PC-3 (cell line): ENCODE results near the gene TMEM163. TPM values are rescaled to one million over a fixed set of nuclear protein-coding genes. Genes with fewer than 3 reads are reported as not detected.

ENCODE experiments used
- ATAC-seq: fragments of 200-7000 bp; cut with Tn5 transposase; 2 replicates; pipeline ENCODE4 v1.9.1; 2020; ENCODE audit warnings: mild to moderate bottlenecking, moderate library complexity
- BruUV-seq: library from RNA; stranded (reverse); fragments of 400-500 nt; replicated peaks from 2 replicates; lab custom pipeline; 2021; lab: Mats Ljungman, UMichigan
- CTCF ChIA-PET: fragments of 300-600 bp; sonication (Branson Sonifier 250); formaldehyde crosslinking; loops from one replicate; lab custom pipeline; 2022; ENCODE audit warnings: antibody characterized with exemption; lab: Charles Lee
- POLR2A ChIA-PET: fragments of 300-600 bp; sonication (Branson Sonifier 250); formaldehyde crosslinking; loops from one replicate; lab custom pipeline; 2022; ENCODE audit warnings: antibody characterized with exemption; ENCODE audit not compliant: unreplicated experiment; lab: Charles Lee
- DNase-seq: peaks from one replicate; pipeline ENCODE4 v3.0.0-alpha.2; 2015
- H2AFZ ChIP-seq: fragments of 300-600 bp; sonication (generic); 2 replicates; pipeline ENCODE4 v1.6.0; 2016; ENCODE audit warnings: antibody characterized with exemption, low read length
- H3F3A ChIP-seq: fragments of 300-600 bp; sonication (generic); one replicate; pipeline ENCODE4 v1.6.0; 2017; ENCODE audit warnings: antibody characterized with exemption, low read length, control low read depth, mild to moderate bottlenecking; ENCODE audit not compliant: unreplicated experiment
- H3K27ac ChIP-seq: fragments of 300-600 bp; sonication (generic); 2 replicates; pipeline ENCODE4 v1.5.1; 2016; ENCODE audit warnings: mild to moderate bottlenecking, low read length
- H3K27me3 ChIP-seq: fragments of 300-600 bp; sonication (generic); 2 replicates; pipeline ENCODE4 v1.6.1; 2016; ENCODE audit warnings: low read length, mixed read lengths
- H3K36me3 ChIP-seq: fragments of 300-600 bp; sonication (generic); 2 replicates; pipeline ENCODE4 v1.6.1; 2016; ENCODE audit warnings: low read depth, mixed run types, low read length, mixed read lengths
- H3K4me1 ChIP-seq: fragments of 300-600 bp; sonication (generic); 2 replicates; pipeline ENCODE4 v1.5.1; 2016; ENCODE audit warnings: low read length; ENCODE audit not compliant: insufficient read depth
- H3K4me2 ChIP-seq: fragments of 300-600 bp; sonication (generic); 2 replicates; pipeline ENCODE4 v1.6.0; 2016; ENCODE audit warnings: low read length
- H3K4me3 ChIP-seq: fragments of 300-600 bp; sonication (generic); 2 replicates; pipeline ENCODE4 v1.5.1; 2016; ENCODE audit warnings: mild to moderate bottlenecking, low read length, mixed read lengths
- H3K79me2 ChIP-seq: fragments of 300-600 bp; sonication (generic); 2 replicates; pipeline ENCODE4 v1.6.1; 2017; ENCODE audit warnings: low read length, mixed read lengths
- H3K9ac ChIP-seq: fragments of 300-600 bp; sonication (generic); 2 replicates; pipeline ENCODE4 v1.6.0; 2016; ENCODE audit warnings: mild to moderate bottlenecking, low read length
- H3K9me2 ChIP-seq: fragments of 300-600 bp; sonication (generic); replicated peaks from 2 replicates; pipeline ENCODE4 v1.6.1; 2016; ENCODE audit warnings: mixed run types, low read length, mixed read lengths
- H3K9me3 ChIP-seq: fragments of 300-600 bp; sonication (generic); 2 replicates; pipeline ENCODE4 v1.6.1; 2016; ENCODE audit warnings: low read length, mixed read lengths
- H4K20me1 ChIP-seq: fragments of 300-600 bp; sonication (generic); 2 replicates; pipeline ENCODE4 v1.6.1; 2016; ENCODE audit warnings: low read length, mixed read lengths
- CTCF ChIP-seq: fragments of 300-600 bp; sonication (generic); conservative IDR thresholded peaks from 2 replicates; pipeline ENCODE4 v1.5.1; 2017; ENCODE audit warnings: antibody characterized with exemption, low read depth, mild to moderate bottlenecking, low read length
- EZH2 ChIP-seq: fragments of 300-600 bp; sonication (generic); IDR thresholded peaks from one replicate; pipeline ENCODE4 v1.6.1; 2017; ENCODE audit warnings: antibody characterized with exemption, mild to moderate bottlenecking, low read length; ENCODE audit not compliant: unreplicated experiment
- EZH2phosphoT487 ChIP-seq: fragments of 300-600 bp; sonication (generic); IDR thresholded peaks from 2 replicates; pipeline ENCODE4 v1.6.1; 2018; ENCODE audit warnings: mild to moderate bottlenecking, antibody characterized with exemption, low read length, borderline replicate concordance
- intact Hi-C: fragments of 100-400 bp; cut with micrococcal nuclease; formaldehyde crosslinking; loops from 2 replicates; pipeline ENCODE4 v1.9.0; 2023
- total RNA-seq: library from RNA; depleted of rRNA; stranded (reverse); fragments of >200 nt; gene quantifications from 2 replicates; pipeline ENCODE4 v1.2.3, GENCODE V29; 2014

The TMEM163 gene
- total RNA-seq, 1 experiment from 2014 or later = 0.47 TPM

GRCh38 chr2:134705861-134706586 is 12.8 kb downstream of the TMEM163 start:
- intact Hi-C loops = no loop called here
- BruUV-seq = no TSS peak
- Histone ChIP-seq H3K79me2 (no peaks in the 10 kb centered on the region), H3K4me1 (peaks cover 11% of the 10 kb centered on the region), H2AFZ (no peak overlapping the region), H3K4me3 (no peak overlapping the region), H3K9me2 (no peaks in the 10 kb centered on the region), H3K9ac (no peak overlapping the region), H3K9me3 (no peaks in the 10 kb centered on the region), H3F3A (no peaks in the 10 kb centered on the region), H3K36me3 (no peaks in the 10 kb centered on the region), H3K27me3 (no peaks in the 10 kb centered on the region), H3K4me2 (no peak overlapping the region), H4K20me1 (no peaks in the 10 kb centered on the region), H3K27ac (no peak overlapping the region)
- TF ChIP-seq EZH2phosphoT487 = no peak
- TF ChIP-seq CTCF = no peak
- no peak for TF ChIP-seq EZH2
- POLR2A ChIA-PET = no interaction called here
- DNase-seq (no peak), ATAC-seq (no peak)
- CTCF ChIA-PET = no interaction called here

- no peak overlapping the region for H3K27ac ChIP-seq
- no peak for DNase-seq
- no peak for TF ChIP-seq EZH2
- no peak for TF ChIP-seq EZH2phosphoT487
- TF ChIP-seq CTCF = no peak
- no peaks in the 10 kb centered on the region for H3K27me3 ChIP-seq
- no peaks in the 10 kb centered on the region for H3K36me3 ChIP-seq
- intact Hi-C loops = no loop called here
- peaks cover 11% of the 10 kb centered on the region for H3K4me1 ChIP-seq
- POLR2A ChIA-PET = no interaction called here
- no peaks in the 10 kb centered on the region for H3K9me3 ChIP-seq
- no peak for ATAC-seq
- H3K4me2 ChIP-seq = no peak overlapping the region
- H3F3A ChIP-seq = no peaks in the 10 kb centered on the region
- BruUV-seq = no TSS peak
- CTCF ChIA-PET = no interaction called here
- H2AFZ ChIP-seq = no peak overlapping the region
- H3K79me2 ChIP-seq = no peaks in the 10 kb centered on the region
- no peak overlapping the region for H3K9ac ChIP-seq
- no peaks in the 10 kb centered on the region for H3K9me2 ChIP-seq
- no peak overlapping the region for H3K4me3 ChIP-seq
- no peaks in the 10 kb centered on the region for H4K20me1 ChIP-seq
Measured at GRCh38 chr2:134704173-134704572, 14.6 kb downstream of the TMEM163 start.

DNA sequence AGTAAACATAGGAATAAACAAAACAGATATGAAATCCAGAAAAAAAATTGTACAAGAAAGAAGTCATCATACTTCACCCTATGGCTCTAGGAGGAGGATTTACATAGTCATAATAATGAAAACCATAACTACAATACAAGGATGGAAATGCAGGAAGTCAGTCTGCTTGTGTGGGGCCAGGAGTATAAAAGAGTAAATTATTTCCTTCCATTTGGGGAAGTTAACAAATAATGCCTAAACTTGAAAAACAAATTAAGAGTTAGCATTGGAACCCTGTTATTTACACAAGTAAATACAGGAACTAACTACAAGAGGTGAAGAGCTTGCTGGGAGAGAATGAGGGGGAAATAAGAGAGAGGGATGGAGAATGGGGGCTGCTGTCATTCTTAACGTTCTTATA is 15.4 kb downstream of the TMEM163 start:
- H3K9me3 ChIP-seq = no peaks in the 10 kb centered on the region
- TF ChIP-seq EZH2phosphoT487 = no peak
- TF ChIP-seq EZH2 = no peak
- no peak for TF ChIP-seq CTCF
- no peak overlapping the region for H3K9ac ChIP-seq
- no peak overlapping the region for H3K4me3 ChIP-seq
- H2AFZ ChIP-seq = no peak overlapping the region
- no TSS peak for BruUV-seq
- CTCF ChIA-PET = no interaction called here
- no peaks in the 10 kb centered on the region for H3K79me2 ChIP-seq
- POLR2A ChIA-PET = no interaction called here
- DNase-seq = no peak
- no peaks in the 10 kb centered on the region for H3K27me3 ChIP-seq
- intact Hi-C loops = no loop called here
- ATAC-seq = no peak
- no peak overlapping the region for H3K4me2 ChIP-seq
- no peaks in the 10 kb centered on the region for H3F3A ChIP-seq
- peaks cover 11% of the 10 kb centered on the region for H3K4me1 ChIP-seq
- H3K9me2 ChIP-seq = no peaks in the 10 kb centered on the region
- H3K27ac ChIP-seq = no peak overlapping the region
- H4K20me1 ChIP-seq = no peaks in the 10 kb centered on the region
- H3K36me3 ChIP-seq = no peaks in the 10 kb centered on the region
